GM11168 (cell line): Measurements from ENCODE around the gene CFAP77.

Experiments
- in situ Hi-C: fragments of 300-500 bp; cut with MboI; formaldehyde crosslinking; loops from one replicate; pipeline ENCODE4 v1.12.0; 2022; ENCODE audit warnings: low sequenced_read_pairs; ENCODE audit not compliant: unreplicated experiment

The CFAP77 gene

DNA sequence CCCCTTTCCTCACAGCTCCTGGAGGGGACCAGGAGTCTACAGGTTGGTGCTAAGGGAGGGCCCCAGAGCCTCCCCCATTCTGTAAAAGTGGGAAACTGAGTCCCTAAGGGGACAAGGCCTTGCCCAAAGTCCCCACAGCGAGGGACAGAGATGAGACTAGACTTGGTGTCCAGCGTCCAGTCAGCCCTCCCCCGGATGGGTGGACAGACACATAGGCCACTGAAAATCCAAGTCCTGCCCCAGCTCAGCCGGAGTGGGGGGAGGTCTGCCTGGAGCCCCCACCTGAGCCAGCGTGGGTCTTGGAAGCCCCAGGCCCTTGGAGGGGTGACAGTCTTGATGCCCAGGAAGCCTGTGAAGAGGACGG is 177.6 kb downstream of the CFAP77 start:
- in situ Hi-C loops = no loop called here

DNA sequence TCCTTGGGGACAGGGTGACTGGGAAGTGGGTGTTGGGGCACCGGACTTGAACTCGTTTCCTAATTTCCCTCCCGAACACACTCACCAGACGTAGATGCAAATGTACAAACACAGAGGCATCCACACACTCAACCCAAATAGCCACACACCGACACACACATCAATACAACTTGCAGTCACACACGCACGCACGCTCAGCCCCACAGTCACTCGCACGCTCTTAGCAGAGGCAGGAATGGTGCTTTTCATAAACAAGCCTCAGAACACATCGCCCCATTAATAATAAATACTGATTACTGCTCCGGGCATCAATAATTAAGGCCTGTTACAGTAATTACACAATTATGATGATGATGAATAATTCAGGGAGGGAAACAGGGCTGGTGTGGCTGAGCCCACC is 178.1 kb downstream of the CFAP77 start:
- in situ Hi-C loops = no loop called here

- in situ Hi-C loops = no loop called here
Measured at GRCh38 chr9:132588501-132589147, 178.6 kb downstream of the CFAP77 start.

DNA sequence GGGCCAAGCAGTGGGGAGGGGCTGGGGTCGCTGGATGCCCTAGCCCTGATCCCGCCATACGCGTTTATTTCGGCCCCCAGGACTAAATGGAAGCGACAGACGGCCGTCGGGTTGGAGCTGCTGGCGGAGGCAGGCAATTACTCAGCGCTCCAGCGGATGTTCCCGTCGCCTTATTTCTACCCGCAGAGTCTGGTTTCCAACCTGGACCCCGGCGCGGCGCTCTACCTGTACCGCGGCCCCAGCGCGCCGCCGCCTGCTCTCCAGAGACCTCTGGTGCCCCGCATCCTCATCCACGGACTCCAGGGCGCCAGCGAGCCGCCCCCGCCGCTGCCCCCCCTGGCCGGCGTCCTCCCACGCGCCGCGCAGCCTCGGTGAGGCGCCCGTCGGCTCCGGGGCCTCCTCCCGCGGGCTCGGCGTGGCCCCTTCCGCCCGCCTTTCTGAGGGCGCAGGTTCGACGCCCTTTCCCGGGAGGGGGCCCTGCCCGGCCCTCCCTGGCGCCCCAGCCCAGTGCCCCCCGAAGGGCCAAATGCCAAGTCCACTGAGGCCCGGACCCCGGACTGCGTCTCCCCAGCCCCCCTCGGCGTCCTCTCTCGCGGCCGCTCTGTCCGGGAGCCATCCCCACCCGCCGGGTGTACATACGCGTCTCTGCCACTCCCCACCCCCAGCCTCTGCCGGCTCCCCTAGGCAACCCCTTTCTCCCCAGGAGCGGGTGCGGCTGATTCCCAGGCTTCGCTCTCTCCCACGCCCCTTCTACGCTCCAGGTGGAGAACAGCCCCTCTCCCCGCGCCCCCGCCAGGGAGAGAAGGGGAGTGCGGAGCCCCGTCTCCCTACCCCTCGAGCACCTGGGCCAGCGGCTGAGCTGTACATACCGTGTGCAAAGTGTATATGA is 179.4 kb downstream of the CFAP77 start:
- in situ Hi-C loops = no loop called here

DNA sequence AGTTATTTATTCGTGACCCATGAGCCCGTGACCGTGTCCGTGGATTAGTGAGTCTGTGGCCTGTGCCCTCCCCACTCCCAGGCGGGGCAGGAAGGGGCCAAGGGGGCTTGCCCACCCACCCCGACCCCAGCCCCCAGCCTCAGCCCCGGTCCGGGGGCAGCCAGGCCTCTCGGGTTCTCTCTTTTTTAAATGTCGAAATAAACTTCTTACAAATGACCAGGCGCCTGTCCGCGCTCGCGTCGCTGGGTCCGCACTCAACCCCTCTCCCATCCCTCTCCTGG is 180.0 kb downstream of the CFAP77 start:
- in situ Hi-C loops = no loop called here

GRCh38 chr9:132590318-132591182 is 180.5 kb downstream of the CFAP77 start:
- in situ Hi-C loops = no loop called here

GRCh38 chr9:132591244-132591643 is 181.2 kb downstream of the CFAP77 start:
- in situ Hi-C loops = no loop called here

GRCh38 chr9:132591751-132592314 is 181.8 kb downstream of the CFAP77 start:
- in situ Hi-C loops = no loop called here

DNA sequence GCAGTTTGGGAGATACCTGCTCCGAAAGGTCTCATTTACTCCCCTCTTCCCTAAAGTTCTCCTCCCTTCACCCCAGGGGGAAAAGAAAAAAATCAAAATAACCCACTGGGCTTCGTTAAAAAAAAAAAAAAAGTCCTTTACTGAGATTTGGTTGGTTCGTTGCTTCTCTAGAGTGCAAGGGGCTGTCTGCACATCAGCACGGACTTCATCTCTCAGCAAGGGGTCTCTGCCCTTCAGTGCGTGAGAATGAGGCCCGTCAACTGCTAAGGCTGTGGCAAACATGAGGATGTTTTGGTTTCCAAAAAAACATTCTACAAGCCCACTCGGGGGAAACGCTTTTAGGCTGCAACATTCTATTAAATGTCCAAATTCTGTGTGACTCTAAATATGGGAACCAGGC is 182.4 kb downstream of the CFAP77 start:
- in situ Hi-C loops = no loop called here

GRCh38 chr9:132594412-132594811 is 184.4 kb downstream of the CFAP77 start:
- in situ Hi-C loops = no loop called here

DNA sequence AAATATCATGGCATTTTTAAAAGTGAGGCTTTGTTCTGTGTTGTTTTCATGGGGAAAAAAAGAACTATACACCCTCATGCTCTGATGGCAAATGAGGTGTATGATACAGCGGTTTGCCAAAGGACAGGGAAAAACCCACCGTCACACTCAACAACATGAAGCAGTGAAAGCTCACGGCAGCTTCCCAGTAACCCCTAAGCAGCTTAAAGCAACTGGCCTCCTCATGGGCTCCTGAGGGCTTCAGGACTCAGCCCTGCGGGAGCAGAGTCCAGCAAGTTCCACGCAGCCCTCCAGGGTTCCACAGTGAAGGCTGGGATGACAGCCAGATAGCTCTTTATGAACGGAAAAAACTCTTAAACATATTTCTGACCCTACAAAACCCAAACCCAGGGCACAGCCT is 185.3 kb downstream of the CFAP77 start:
- in situ Hi-C loops = no loop called here

DNA sequence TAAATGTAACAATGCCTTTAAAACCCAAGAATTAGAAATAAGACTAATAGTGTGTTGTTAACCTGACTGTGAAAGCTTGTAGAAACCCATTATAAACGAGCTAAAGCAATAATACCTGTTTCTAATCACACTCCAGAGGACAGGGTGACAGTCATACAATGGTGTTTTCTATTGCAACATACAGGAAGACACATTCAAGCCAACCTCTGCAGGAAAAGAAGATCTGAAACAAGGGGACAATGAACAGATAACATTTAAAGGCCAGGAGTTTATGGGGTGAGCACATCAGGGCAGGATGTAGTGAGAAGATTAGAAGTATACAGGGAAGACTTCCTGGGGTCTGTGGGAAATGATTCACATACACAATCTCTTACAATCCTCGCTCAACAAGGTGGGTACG is 186.2 kb downstream of the CFAP77 start:
- in situ Hi-C loops = no loop called here

DNA sequence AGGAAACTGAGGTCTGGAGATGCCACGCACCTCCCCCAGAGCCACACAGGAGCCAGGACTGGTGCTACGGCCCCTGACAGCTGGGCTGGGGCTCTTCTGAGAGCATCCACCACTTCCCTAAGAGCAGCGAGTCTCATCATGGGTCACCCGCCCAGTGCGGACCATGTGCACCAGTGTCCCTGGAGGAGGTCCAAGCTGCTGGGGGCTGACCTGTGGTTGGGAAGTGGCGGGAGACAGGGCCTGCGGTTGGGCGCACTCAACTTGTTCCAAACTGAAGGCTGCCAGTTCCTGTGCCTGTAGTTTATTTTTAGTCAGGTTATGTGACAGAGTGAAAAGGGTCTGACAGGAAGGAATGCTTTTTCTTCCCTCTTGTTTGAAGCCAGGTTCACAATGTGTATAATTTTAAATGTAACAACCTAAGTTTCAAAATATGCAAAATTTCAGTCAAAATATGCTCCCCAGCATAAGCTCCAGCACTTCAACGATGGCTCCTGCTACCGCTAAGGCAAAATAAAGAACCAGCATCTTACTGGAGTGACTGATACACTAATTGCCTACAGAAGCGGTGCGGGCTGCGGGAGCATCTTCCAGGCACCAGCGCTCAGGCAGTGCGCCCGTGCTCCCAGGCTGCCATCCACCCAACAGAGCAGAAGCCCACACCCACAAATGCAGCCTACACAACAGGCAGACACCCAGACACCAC is 187.2 kb downstream of the CFAP77 start:
- in situ Hi-C loops = no loop called here

DNA sequence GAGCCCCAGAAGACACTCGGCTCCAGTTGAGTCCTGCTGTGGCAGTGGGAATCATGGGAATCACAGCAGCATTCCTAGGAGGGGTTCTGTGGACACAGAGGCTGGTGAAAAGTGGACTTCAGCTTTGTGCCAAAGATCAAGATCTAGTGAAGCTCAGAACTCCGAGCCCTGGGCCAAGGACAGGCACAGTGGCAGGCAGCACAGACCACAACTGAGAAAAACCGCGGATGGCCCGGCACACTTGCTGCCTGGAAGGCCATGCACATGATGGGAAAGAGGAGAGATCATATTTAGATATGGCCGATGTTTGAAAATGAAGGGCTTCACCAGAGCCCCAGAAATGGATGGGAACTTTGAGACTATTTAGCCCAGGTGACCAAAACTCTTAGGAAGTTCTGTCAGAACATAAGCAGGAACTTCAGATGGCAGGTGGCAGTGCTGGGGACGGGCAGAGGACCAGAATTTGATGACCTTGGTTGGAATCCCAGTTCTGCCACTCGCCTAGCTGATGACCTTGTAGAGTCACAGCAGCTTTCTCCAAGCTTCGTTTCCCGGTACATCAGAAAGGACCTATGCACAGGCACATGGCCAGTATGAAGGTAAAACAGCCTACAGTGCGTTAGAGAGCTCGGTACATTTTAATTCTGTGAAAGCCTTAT is 190.4 kb downstream of the CFAP77 start:
- in situ Hi-C loops = no loop called here

GRCh38 chr9:132602207-132602606 is 192.2 kb downstream of the CFAP77 start:
- in situ Hi-C loops = no loop called here

DNA sequence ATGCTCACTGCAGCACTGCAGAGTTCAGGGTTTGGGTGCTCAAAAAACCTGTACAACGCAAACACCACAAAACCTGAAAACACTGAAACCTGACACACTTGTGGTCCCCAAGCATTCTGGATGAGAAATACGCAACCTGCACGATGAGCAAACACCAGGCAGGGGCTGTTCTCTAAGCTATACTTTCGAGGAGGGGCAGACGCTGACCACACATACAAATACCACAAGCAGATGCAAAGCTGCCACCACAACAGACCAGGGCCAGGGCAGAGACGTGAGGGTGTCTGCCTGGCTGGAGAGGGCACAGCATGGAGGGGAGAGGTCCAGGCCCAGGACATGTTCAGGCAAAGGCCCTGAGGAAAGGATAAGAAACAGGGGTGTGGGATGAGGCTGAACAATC is 195.4 kb downstream of the CFAP77 start:
- in situ Hi-C loops = no loop called here

- in situ Hi-C loops = no loop called here
Measured at GRCh38 chr9:132606066-132606465, 196.1 kb downstream of the CFAP77 start.

- in situ Hi-C loops = no loop called here
Measured at GRCh38 chr9:132609184-132609583, 199.2 kb downstream of the CFAP77 start.

DNA sequence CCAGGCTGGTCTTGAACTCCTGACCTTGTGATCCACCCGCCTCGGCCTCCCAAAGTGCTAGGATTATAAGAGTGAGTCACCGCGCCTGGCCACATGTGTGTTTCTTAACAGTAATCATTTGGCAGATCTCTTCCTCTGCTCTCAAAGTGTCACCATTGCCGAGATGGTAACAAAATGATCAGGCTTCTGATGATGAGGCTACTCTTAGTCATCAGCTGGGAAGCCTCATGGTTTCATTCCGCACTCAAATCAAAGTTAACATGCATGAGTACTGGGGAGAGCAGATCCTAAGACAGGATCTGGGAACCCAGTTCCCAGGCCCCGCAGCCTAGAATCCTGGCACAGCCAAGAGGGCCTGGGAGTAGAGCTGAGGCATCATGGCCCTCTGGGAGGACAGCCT is 199.8 kb downstream of the CFAP77 start:
- in situ Hi-C loops = no loop called here

GRCh38 chr9:132610661-132611060 is 200.7 kb downstream of the CFAP77 start:
- in situ Hi-C loops = no loop called here
